Stimulated activated CD8-positive, alpha-beta memory T cell treated with anti-CD3 and anti-CD28 coated beads, Interleukin-12 subunit alpha, Interleukin-12 subunit beta, amount 100 ng/mL, for 1 hour (primary cell): ENCODE results near the gene RANGRF.

Experiments used
- DNase-seq: peaks from one replicate; pipeline ENCODE4 v3.0.0-alpha.2; 2020; ENCODE audit warnings: low read depth

RANGRF gene

DNA sequence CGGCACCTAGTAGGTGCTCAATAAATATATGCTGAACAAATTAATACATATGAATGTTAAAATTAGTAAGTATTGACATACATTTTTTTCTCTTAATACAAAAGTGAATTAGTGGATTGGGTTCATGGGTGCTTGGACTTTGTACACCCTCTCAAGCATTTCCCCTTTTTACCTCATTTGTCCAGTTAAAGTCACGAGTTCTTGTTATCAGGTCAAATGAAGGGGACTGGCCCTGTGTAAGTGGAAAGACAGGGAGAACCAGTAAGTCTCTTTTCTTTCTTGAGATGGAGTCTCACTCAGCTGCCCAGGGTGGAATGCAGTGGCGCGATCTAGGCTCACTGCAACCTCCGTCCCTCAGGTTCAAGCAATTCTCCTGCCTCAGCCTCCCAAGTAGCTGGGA is 13.7 kb upstream of the RANGRF start:
- no peak for DNase-seq

DNA sequence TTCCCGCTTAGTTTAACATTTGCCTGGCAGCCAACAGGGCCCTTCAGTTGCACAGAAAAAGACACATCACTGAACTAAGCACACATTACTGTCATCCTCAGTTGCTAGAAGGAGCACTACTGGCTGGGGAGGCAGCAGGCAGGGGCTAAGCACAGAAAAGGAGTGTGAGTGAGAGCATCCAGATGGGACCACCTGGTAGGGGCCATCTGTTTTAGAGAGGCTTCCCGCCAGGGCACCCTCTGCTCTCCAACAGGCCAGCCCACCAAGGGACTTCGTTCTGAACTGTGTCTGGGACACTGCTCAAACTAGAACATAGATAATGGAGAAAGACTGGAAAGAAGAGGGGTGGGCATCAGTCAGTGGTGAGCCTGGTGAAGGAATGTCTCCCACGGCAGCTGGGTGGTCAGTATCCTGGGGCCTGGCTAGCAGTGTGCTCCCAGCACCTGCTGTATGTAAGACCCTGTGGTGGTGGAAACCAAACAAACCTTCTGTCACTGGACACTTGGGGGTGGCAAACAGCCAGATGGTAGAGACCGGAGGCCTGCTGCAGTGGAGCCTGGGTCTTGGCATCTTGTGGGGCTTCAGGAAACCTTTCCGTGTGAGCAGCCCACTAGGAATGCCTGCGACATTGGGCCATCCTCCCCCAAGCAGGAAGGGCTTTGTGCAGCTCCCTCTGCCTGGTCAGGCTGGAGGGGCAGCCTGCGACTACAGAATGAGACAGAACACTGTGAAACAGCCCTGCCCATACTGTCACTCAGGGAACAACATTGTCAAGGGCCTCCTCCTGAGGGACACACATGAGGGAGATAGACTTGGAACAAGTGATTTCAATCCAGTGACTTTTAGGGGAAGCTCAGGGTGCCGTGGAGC is 12.8 kb upstream of the RANGRF start:
- no peak for DNase-seq

DNA sequence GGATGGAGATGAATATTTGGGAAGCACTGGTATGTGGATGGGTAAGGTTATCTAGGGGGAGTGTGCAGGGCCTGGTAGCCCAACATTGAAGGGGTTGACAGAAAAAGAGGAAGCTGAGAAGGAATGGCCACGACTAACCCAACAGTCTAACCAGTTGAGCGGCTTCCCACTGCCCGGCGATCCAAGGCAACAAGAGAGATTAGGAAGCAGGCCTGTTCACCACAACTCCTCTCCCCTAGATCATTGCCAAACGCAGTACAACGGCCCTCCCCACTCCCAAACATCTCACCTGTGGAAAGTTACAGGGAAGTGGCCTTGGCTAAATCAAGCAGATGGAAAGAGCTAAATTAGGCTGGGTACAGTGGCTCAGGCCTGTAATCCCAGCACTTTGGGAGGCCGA is 11.2 kb upstream of the RANGRF start:
- DNase-seq, result no peak

DNA sequence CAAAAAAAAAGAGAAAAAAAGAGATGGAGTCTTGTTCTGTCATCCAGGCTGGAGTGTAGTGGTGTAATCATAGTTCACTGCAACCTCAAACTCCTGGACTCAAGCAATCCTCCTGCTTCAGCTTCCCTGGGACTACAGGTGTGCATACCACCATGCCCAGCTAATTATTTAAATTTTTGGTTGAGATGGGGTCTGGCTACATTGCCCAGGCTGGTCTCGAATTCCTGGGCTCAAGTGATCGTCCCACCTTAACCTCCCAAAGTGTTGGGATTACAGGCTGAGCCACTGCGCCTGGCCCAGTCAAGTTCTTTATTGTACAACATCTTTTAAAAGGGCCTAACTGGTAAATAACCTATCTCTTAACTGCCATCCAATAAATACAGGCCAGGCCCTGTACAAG is 6.1 kb upstream of the RANGRF start:
- no peak for DNase-seq

DNA sequence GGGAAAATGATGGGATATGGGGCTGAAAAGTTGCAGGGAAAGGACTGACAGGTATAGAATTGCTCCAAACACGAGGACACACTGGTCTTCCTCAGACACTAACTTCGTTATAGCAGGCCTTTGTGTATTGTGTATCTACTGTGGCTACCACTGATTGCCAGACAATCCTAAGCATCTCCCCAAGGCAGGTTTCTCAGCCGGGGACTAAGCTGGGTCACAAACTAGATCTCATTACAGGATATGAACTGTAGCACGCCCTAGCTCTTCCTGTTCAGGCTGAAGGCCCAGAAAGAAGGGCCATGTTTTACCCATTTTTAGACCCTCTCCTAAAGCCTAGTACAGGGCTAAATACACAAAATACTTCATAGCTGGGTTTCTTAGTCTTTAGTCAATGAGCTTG is 5.1 kb upstream of the RANGRF start:
- DNase-seq, result no peak

DNA sequence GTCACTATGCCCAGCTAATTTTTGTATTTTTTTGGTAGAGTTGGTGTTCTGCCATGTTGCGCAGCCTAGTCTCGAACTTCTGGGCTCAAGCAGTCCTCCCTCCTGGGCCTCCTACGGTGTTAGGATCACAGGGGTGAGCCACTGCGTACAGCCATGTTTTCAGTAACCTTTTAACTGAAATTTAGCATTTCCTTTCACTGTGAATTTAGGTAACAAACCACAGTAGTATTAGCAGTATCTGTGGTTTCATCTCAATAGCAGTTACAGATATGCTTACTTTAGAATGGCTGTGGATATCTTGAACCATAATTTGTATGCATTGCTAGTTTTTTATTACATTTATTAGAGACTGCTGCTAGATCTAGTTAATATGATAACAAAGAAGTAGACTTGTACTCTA is 4.3 kb upstream of the RANGRF start:
- no peak for DNase-seq

DNA sequence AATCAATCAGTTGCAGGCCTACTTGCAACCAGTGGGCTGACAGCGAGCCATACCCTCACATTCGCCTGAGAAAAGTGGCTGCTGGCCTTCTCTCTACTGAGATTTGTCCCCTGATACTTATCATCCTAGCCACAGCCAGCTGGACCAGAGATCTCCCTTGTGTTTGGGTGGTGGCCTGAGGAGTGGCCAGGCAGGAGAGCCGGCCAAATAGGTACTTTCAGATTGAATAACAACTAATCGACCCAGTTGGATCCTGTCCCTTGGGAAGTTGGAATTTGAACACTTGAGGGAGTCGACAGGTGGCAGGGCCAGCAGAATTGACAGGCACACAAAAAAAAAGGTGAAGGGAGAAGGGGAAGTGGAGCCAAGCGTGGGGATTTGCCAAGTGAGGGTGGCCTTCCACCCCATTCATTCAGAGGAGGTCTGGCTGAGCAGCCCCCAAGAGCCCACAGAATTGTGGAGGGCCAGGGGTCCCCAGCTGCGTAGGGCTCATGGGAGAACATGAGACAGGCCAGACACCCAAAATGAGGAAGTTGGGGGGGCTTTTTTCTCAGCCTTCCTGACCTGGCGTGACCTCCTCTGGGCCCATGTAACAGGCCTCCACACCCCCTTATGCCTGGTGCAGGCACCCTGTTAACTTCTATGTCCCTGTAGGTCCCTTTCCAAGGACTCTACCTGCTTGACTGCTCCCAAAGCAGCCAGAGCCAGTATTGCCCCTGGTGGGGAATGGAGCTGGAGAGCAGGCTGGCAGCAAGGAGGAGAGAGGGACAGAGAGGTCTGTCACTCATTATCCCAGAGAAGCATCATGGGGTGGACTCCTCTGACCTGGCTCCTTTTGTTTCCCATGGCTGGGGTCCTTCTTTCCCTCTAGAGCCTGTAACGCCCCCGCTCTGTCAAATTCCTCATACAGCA is 2.9 kb upstream of the RANGRF start:
- DNase-seq, result no peak

DNA sequence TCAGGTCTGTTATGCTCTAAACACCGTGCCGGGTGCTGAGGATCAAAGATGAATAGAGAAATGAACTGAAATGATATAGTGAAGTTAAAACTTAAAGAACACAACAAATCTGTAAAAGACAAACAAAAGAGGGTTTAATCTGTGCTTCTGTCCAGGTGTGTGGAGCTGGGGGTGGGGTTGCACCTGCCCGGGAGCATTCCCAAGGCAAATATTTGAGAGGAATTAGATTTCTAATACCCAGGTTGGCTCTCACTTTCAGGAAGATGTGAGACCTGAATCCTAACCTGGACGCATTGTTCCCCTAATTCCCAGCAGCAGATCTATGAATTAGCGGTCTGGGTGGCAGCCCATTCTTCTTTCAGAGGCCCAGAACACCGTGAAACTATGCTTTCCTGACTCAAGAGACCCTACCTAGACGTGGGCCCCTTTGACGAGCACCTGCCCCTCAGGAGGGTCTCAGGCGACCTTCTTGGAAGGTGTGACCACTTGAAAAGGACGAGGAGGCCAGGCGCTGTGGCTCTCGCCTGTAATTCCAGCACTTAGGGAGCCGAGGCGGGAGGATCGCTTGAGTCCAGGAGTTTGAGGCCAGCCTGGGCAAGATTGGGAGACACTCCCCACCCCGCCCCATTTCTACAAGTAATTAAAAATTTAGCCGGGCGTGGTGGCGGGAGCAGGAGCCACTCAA is 677 bp upstream of the RANGRF start:
- DNase-seq, result no peak

DNA sequence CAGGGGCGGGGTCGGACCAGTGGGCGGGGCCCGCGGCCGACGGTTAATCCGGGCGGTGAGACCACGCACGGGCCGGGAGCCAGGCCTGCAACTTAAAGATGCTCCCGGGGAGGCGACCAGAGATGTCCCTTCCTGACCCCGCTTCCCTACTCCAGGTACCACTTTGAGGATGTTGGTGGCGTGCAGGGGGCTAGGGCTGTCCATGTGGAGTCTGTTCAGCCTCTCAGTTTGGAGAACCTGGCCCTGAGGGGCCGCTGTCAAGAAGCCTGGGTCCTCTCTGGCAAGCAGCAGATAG is 580 bp downstream of the RANGRF start:
- DNase-seq, result no peak

DNA sequence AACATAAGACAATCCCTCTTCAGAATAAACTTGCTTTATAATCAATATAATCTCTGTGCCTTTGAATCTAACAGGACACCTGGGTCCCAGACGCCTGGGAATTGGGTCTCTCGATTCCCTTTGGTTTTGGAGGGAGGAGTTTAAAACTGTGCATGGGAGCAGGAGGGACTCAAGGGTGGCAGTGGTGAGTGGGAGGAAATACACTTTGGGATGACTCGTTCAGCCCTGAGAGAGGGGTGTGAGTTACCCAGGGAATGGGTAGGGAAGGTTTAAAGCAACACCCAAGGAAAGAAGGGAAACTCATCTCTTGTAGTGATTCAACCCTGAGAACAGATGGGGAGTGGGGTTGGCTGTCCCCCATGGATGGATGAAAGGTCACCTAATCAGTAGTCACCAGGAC is 1.6 kb downstream of the RANGRF start:
- no peak for DNase-seq

DNA sequence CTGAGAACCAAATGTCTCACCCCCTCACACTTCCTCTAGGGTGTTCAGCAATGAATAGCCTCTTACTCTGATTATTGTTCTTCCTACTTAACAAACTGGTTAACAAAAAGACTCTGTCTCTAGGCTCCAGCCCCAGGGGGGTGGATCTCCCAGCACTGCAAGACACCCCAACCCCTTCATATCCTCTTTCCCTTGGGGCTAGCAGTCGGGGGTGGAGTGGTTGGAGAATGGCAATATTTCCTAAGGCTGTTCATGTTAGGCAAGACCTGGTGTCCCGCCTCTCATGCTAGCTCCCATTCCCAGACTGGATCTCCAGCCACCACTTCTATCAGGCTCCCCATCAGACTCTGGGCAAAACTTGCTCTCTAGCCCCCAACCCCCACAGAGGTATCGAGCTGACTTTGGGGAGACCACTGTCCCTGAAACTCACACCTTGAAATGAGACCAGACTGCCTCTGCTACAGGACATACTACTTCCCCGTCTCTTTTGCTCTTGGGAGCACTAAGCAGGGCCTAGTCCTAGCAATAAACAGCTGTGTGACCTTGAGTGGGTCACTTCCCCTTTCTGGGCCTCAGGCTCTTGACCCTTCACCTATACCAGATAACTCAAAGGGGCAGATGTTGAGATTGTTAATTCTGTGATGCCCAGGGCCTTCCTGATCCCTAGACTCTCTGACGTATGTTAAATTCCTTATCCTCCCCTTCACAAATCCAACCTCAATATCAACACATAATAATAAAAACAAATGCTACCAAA is 4.3 kb downstream of the RANGRF start:
- no peak for DNase-seq

DNA sequence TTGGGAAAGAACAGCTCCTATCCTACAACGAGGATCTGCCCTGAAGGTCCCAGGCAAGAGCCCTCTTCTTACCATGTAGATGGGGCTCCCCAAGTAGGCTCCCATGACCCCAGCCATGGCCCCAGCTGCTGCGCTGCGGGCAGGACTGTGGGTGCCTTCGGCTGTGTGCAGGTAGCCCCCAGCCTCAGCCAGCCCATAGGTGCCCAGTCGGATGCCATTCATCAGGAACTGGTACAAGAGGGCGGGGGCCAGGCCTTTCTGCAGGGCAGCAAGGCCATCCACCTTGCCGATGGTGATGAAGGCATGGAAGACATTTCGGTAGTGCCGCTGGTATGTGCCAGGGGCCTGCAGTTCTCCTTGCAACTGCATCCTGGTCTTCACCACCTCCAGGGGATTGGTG is 5.9 kb downstream of the RANGRF start:
- DNase-seq, result no peak

DNA sequence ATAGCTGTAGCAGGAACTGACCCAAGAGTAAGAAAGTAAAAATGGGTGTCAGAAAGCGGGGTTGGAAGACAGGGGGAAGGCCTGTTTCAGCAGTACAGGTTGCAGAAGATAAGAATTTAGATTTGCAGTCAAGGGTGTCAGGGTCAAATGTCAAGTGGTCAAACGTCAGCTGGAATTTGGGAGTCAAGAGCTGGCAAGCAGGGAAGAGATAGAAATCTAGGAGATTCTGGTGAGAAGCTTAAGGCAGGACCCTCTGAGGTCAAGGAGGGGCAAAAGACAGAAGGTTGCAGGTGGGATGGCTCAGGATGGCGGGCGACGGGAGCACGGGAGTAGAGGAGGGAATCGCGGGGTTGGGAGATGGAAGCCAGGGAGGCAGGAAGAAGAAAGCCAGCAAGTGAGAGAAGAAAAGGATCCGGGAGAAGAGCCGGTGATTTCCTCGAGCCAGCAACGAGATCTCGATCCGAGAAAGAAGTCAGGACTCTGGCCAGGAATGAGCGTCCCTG is 6.4 kb downstream of the RANGRF start:
- no peak for DNase-seq

DNA sequence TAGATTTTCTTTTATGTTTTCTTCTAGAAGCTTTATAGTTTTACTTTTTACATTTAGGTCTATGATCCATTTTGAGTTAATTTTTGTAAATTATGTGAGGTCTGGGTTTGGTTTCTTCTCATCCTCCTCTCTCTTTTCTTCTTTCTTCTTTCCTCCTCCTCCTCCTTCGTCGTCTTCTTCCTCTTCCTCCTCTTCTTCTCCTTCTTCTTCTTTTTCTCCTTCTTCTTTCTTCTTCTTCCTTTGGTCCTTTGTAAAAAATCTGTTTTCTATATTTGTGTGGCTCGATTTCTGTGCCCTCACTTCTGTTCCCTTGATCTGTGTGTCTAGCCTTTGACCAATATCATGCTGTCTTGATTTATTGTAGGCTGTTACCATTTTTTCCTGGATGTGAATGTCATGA is 11.8 kb downstream of the RANGRF start:
- no peak for DNase-seq

DNA sequence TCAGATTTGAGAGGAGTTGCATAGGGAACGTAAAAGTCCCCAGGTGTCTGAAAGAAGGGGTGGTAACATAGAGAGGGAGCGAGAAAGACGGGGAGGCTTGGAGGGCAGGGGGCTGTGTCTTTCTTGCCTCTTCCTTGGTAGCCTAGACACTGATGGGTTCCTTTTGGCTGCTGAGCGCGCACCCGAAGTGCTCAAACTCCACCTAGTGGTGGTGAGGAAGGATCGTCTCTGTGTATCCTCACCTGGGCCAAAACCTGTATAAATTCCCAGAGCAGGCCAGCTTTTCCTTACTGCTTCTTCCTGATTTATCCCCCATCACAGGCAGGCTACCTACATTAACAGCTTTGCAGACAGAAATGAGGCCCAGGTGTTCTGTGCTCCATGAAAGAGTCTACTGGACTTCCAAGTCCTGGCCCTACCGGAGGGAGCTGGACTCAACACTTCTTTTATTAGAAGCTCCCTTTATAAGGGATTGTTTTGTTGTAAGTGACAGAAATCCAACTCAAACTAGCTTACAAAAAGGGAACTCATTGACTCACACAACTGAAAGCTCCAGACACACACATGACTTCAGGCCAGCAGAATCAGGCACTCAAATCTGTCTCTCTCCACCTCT is 12.3 kb downstream of the RANGRF start:
- DNase-seq, result peak; percentile 44

DNA sequence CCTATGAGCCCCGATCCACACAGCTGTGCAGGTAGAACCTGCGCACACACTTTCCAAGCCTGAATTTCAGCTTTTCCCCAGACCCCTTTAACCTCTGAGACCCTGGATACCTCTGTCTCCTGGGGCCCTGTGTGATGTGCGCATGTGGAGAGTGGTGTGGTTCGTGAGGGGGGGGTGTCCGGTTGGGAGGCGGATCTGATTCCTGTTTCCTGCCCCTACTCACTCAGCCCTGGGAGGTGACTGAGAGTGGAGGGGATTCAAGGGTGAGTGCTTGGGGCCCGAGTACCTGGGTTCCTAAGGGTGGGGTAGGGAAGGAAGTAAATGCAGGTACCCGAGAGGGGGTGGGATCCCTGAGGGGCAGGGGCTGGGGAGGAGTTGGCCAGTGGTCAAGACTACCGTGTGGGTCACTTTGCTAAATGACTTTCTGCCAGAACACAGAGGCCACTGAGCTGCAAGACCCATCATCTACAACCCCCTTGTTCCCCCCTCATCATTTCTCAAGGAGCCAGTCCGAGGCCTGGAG is 22.2 kb downstream of the RANGRF start:
- DNase-seq, result no peak

DNA sequence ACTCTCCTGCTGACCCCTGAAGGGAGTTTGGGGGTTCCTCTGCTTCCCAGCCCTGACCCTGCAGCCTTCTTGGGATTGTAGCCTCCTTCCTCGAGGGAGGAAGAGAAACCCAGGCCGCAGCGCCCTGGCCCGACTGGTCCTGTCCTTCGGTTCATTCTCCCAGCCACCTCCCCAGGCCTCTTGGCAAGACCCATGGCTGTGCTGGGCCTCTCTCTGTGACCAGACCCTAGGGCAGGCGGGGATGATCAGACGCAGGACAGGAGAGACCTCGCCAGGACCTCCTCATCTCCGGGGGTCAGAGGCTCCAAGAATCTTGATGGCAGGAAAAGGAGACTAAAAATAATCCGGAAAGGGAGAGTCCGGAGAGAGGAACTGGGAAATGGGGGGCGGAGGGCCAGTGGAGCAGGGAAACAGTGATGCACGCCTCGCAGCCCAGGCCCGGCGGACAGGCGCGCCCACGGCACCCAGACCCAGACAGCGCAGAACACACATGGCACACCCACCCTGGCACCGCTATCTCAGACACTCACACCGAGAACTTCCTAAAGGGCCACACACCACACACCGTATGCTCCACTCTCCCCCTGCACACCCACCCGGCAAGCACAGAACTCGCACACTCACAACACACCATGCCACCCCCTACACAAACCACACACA is 22.8 kb downstream of the RANGRF start:
- no peak for DNase-seq

DNA sequence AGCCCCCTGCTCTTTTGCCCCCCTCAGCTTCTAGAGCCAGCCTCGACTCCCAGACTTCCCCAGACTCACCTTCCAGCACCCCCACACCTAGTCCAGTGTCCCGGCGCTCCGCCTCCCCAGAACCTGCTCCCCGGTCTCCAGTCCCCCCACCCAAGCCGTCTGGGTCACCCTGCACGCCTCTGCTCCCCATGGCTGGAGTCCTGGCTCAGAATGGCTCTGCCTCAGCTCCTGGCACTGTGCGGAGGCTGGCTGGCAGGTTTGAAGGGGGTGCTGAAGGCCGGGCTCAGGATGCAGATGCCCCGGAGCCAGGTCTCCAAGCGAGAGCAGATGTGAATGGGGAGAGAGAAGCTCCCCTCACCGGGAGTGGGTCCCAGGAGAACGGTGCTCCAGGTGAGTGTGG is 23.8 kb downstream of the RANGRF start:
- no peak for DNase-seq

DNA sequence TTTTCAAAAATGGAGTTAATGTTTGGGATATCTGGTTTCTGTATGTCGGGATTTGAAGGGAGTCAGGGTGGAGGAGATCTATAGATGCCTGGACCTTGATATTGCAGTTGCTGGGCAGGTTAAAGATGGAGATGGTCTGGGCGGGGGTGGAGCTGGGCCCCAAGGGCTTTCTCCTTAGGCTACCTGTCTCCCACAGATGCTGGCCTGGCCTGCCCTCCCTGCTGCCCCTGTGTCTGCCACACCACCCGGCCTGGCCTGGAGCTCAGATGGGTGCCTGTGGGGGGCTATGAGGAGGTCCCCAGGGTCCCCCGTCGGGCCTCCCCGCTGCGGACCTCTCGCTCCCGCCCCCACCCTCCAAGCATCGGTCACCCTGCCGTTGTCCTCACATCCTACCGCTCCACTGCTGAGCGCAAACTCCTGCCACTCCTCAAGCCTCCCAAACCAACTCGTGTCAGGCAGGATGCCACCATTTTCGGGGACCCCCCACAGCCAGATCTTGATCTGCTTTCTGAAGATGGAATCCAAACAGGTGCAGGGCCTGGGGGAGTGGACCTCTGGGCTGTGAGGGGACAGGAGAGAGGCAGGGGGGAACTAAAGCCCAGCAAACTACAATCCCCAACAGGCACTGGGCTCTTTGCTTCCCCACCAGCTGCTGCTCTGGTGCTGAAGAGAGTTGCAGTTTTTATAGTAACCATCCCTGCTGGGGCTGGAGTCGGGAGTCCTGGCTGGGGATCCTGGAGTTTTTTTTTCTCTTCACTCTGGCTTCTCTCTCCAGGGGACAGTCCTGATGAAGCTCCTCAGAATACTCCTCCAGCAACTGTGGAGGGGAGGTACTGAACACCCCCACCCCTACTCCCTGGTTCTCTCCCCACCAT is 24.5 kb downstream of the RANGRF start:
- no peak for DNase-seq
